Osteoblast (primary cell): Measurements from ENCODE around the gene HMGA1. TPM values are rescaled to one million over a fixed set of nuclear protein-coding genes. Genes with fewer than 3 reads are reported as not detected.

ENCODE experiments used
- DNase-seq: peaks from one replicate; pipeline ENCODE4 v3.0.0; 2011; ENCODE audit warnings: low spot score, mixed read lengths; ENCODE audit not compliant: insufficient read length; ENCODE audit errors: missing footprints
- H2AFZ ChIP-seq: 2 replicates; pipeline ENCODE4 v1.6.0; 2011; ENCODE audit warnings: mild to moderate bottlenecking, low read length
- H3K27ac ChIP-seq: 2 replicates; pipeline ENCODE4 v1.5.1; 2011; ENCODE audit warnings: mild to moderate bottlenecking, low read depth, low read length, moderate library complexity
- H3K27me3 ChIP-seq: 2 replicates; pipeline ENCODE4 v1.6.0; 2012; ENCODE audit warnings: mild to moderate bottlenecking, control low read depth, inconsistent platforms, low read length, moderate library complexity; ENCODE audit not compliant: insufficient read depth
- H3K36me3 ChIP-seq: 2 replicates; pipeline ENCODE4 v1.5.1; 2011; ENCODE audit warnings: mild to moderate bottlenecking, low read length, control low read depth, moderate library complexity; ENCODE audit not compliant: insufficient read depth
- H3K4me1 ChIP-seq: 2 replicates; pipeline ENCODE4 v1.5.1; 2011; ENCODE audit warnings: mild to moderate bottlenecking, low read length, control low read depth, moderate library complexity; ENCODE audit not compliant: insufficient read depth
- H3K4me2 ChIP-seq: 2 replicates; pipeline ENCODE4 v1.6.0; 2011; ENCODE audit warnings: mild to moderate bottlenecking, low read length; ENCODE audit not compliant: insufficient read depth
- H3K4me3 ChIP-seq: fragments of 200-600 bp; sonication (generic); 3 replicates; pipeline ENCODE4 v1.5.1; 2012; ENCODE audit warnings: mild to moderate bottlenecking, low read length, inconsistent platforms; ENCODE audit not compliant: insufficient read depth
- H3K79me2 ChIP-seq: 2 replicates; pipeline ENCODE4 v1.6.0; 2012; ENCODE audit warnings: mild to moderate bottlenecking, low read length, control low read depth, inconsistent platforms; ENCODE audit not compliant: insufficient read depth
- H3K9me3 ChIP-seq: 2 replicates; pipeline ENCODE4 v1.5.1; 2011; ENCODE audit warnings: low read depth, low read length, control low read depth
- H4K20me1 ChIP-seq: 2 replicates; pipeline ENCODE4 v1.6.0; 2012; ENCODE audit warnings: mild to moderate bottlenecking, low read length, control low read depth; ENCODE audit not compliant: insufficient read depth
- total RNA-seq: library from RNA; depleted of rRNA; stranded (reverse); fragments of >200 nt; gene quantifications from 2 replicates; pipeline ENCODE4 v1.2.3, GENCODE V29; 2012
- TF ChIP-seq, protein P1 (sequence below): IDR thresholded peaks from 2 replicates; pipeline ENCODE4 v1.5.1; 2011; ENCODE audit warnings: mild to moderate bottlenecking, low read depth, low read length, moderate library complexity; ENCODE audit errors: extremely low read depth

The HMGA1 gene
- total RNA-seq, 1 donor = 59.4 TPM

DNA sequence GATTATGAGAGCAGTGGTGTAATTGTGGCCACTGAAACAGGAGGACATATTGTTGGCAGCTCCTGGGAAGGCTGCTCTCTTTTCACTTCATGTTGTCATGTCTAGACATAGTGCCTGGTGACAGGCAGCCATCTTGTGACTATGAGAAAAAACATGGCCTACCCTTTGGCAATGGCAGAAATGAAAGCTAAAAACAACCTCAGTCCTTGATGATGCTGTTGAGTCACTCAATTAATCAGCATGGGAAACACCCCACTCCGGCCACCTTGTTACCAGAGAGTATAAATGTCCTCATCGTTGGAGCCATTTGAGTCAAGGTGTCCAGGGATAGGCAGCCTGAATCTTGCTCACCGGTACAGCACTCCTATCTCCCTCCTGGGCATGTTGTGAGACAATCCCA lies 31.2 kb upstream of the HMGA1 start:
- H3K4me1 ChIP-seq = no peaks in the 10 kb centered on the region
- H3K27me3 ChIP-seq = no peaks in the 10 kb centered on the region
- H3K4me2 ChIP-seq = no peak overlapping the region
- H3K4me3 ChIP-seq = no peak overlapping the region
- TF ChIP-seq, protein P1, sequence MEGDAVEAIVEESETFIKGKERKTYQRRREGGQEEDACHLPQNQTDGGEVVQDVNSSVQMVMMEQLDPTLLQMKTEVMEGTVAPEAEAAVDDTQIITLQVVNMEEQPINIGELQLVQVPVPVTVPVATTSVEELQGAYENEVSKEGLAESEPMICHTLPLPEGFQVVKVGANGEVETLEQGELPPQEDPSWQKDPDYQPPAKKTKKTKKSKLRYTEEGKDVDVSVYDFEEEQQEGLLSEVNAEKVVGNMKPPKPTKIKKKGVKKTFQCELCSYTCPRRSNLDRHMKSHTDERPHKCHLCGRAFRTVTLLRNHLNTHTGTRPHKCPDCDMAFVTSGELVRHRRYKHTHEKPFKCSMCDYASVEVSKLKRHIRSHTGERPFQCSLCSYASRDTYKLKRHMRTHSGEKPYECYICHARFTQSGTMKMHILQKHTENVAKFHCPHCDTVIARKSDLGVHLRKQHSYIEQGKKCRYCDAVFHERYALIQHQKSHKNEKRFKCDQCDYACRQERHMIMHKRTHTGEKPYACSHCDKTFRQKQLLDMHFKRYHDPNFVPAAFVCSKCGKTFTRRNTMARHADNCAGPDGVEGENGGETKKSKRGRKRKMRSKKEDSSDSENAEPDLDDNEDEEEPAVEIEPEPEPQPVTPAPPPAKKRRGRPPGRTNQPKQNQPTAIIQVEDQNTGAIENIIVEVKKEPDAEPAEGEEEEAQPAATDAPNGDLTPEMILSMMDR = no peak
- no peaks in the 10 kb centered on the region for H3K79me2 ChIP-seq
- no peak overlapping the region for H3K27ac ChIP-seq
- no peak for DNase-seq
- no peaks in the 10 kb centered on the region for H4K20me1 ChIP-seq
- no peaks in the 10 kb centered on the region for H3K9me3 ChIP-seq
- no peaks in the 10 kb centered on the region for H3K36me3 ChIP-seq
- H2AFZ ChIP-seq = peak overlapping the region; percentile 59

DNA sequence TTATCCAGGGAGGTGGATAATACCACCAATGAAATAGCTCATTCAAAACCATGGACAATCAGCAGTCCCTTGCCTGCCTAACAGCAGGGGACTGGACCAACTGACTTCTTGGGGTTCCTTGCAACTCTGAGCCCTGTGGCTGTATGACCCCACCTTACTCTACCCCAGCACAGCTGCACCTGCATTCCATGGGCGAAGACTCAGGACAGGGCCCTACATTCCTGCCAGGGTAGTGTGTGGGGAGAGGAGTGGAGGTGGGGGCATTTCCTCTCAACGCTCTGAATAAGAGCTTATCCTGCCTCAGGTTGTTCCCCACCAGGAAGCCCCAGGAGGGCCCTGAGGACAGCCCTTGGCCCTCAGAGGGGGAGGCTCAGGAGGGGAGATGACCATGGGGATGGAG lies 30.8 kb upstream of the HMGA1 start:
- Histone ChIP-seq H3K79me2 (no peaks in the 10 kb centered on the region), H3K4me1 (no peaks in the 10 kb centered on the region), H3K4me2 (no peak overlapping the region), H4K20me1 (no peaks in the 10 kb centered on the region), H2AFZ (no peak overlapping the region), H3K27ac (no peak overlapping the region), H3K27me3 (no peaks in the 10 kb centered on the region), H3K9me3 (no peaks in the 10 kb centered on the region), H3K36me3 (no peaks in the 10 kb centered on the region), H3K4me3 (no peak overlapping the region)
- no peak for DNase-seq
- TF ChIP-seq, protein P1 = no peak

DNA sequence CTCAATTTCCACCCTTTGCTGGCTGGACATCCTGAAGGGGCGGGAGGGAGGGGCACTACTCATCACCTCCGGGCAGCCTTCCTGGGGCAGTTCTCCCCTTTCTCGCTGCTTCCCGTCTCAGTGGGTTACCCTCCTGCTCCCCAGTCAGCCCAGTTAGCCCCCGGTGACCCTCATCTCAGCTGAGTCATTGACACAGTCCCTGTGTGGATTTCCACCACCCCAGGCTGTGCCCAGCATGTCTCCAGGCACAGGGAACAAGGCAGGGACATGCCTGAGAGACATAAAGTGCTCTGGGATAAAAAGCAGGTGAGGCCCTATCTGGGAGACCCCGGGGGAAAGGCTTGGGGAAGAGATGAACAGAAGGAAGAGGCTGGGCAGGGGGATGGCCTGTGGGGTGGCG lies 29.9 kb upstream of the HMGA1 start:
- Histone ChIP-seq H3K36me3 (no peaks in the 10 kb centered on the region), H3K27me3 (no peaks in the 10 kb centered on the region), H3K79me2 (no peaks in the 10 kb centered on the region), H3K4me2 (no peak overlapping the region), H2AFZ (no peak overlapping the region), H4K20me1 (no peaks in the 10 kb centered on the region), H3K4me3 (no peak overlapping the region), H3K4me1 (no peaks in the 10 kb centered on the region), H3K27ac (no peak overlapping the region), H3K9me3 (no peaks in the 10 kb centered on the region)
- TF ChIP-seq, protein P1 = no peak
- no peak for DNase-seq

DNA sequence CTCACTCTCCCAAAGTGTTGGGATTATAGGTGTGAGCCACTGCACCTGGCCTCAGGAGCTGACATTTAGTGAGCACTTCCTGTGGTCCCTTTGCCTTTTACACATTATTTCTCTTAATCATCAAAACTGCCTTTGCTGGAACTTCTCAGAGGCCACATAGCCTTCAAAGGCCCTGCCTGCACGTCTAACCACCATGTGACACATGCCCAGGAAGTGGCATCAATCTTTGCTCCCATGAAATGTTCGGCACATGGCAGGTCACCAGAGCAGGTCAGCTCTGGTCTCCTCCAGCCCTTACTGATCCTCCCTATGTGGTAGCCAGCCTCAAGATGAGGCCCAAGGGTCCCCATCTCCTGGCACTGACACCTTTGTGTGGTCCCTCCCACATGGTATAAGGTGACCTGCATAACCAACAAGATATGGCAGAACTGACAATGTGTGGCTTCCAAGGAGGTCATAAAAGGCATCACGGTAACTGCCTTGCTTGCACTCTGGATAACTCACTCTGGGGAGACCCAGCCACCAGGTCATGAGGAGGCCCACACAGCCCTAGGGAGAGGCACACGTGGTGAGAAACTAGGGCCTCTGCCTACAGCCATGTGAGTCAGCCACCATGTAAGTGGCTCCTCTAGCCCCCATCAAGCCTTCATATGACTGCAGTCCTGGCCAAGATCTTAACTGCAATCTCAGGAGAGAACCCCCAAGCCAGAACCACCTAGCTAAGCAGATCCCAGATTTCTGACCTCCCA lies 28.8 kb upstream of the HMGA1 start:
- no peaks in the 10 kb centered on the region for H3K27me3 ChIP-seq
- no peaks in the 10 kb centered on the region for H4K20me1 ChIP-seq
- H3K4me1 ChIP-seq = no peaks in the 10 kb centered on the region
- no peaks in the 10 kb centered on the region for H3K36me3 ChIP-seq
- no peak overlapping the region for H2AFZ ChIP-seq
- no peaks in the 10 kb centered on the region for H3K79me2 ChIP-seq
- no peak overlapping the region for H3K4me3 ChIP-seq
- DNase-seq = peak; percentile 82
- no peaks in the 10 kb centered on the region for H3K9me3 ChIP-seq
- H3K27ac ChIP-seq = no peak overlapping the region
- TF ChIP-seq, protein P1 = no peak
- H3K4me2 ChIP-seq = no peak overlapping the region
